Measurements from ENCODE around the gene OR1L1. TPM values are rescaled to one million over a fixed set of nuclear protein-coding genes. Genes with fewer than 3 reads are reported as not detected.

OR1L1 gene
- total and polyA plus RNA-seq, 9 of the 15 experiments (the other 6 are each of a cell fraction or from before 2014, with no cell fraction given), result not detected

DNA sequence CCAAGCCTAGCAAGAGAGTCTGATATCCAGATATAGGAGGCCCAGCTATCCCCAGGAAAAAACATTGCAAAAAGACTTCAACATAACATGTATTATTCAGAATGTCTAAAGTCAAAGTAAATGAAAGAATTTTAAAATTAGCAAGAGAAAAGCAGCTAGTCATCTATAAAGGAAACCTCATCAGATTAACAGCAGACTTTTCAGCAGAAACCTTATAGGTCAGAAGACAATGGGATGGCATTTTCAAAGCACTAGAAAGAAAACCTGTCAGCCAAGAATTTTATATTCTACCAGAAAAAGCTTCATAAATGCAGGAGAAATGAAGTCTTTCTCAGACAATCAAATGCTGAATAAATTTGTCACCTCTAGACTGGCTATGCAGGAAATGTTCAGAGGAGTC is 23.3 kb downstream of the OR1L1 start:
- CTCF ChIA-PET (ENCODE audit: low intra/inter-chr PET ratio), result no interaction called here
- no TSS peak for BruUV-seq (replicated peaks)
- intact Hi-C loops (cut with micrococcal nuclease), result no loop called here
- H3K36me3 ChIP-seq (ENCODE audit: control insufficient read depth, insufficient read depth, low read length), result no peaks in the 10 kb centered on the region
- no peaks in the 10 kb centered on the region for H3K79me2 ChIP-seq (ENCODE audit: control insufficient read depth, insufficient read depth, low read length)
- no peaks in the 10 kb centered on the region for H3K9me1 ChIP-seq (ENCODE audit: control insufficient read depth, insufficient read depth, low read length)
- H3K27ac ChIP-seq (ENCODE audit: extremely low read depth, low read depth, low read length), result no peak overlapping the region
- POLR2A ChIA-PET, result interaction anchor here (1.2 kb wide), 1 partner anchor 22 kb away, joined by 3 read pairs; no protein-coding TSS in a partner anchor
- DNase-seq (ENCODE audit: extremely low read depth in 1 of 4, low spot score in 3 of 4) (no peak), ATAC-seq (no peak), FAIRE-seq (no peak)
- H3K4me3 ChIP-seq, result no peak overlapping the region
- no peaks in the 10 kb centered on the region for H4K20me1 ChIP-seq (replicated peaks; ENCODE audit: control insufficient read depth, insufficient read depth, low read length)
- no peaks in the 10 kb centered on the region for H3K27me3 ChIP-seq (ENCODE audit: control insufficient read depth in 2 of 2, insufficient read depth in 2 of 2, low read length in 2 of 2)
- H3K9ac ChIP-seq (ENCODE audit: insufficient read depth in 1 of 2, low read depth in 2 of 2, low read length in 2 of 2), result no peak overlapping the region
- no peaks in the 10 kb centered on the region for H3K4me1 ChIP-seq (replicated peaks in 1 of 2; ENCODE audit: control insufficient read depth in 2 of 2, insufficient read depth in 2 of 2, low read length in 2 of 2)
- in situ Hi-C loops (cut with MboI), result no loop called here
- H2AFZ ChIP-seq (ENCODE audit: low read depth, low read length), result no peak overlapping the region
- H3K4me2 ChIP-seq (ENCODE audit: insufficient read depth, low read length), result no peak overlapping the region
- 0 out of 4 replicates have a peak, but pooled peaks of 1 of the 2 experiments have one; percentile 25 for TF ChIP-seq TRIM24 (IDR thresholded peaks at IDR 0.05)
- TF ChIP-seq BCOR (IDR thresholded peaks at IDR 0.05), result no peak
- TF ChIP-seq CBX5 (IDR thresholded peaks at IDR 0.05; ENCODE audit: borderline replicate concordance, low read depth), result peak; percentile 53; the same call in 1 of the 2 replicates
- no peak for TF ChIP-seq ZNF316 (IDR thresholded peaks at IDR 0.05)
- TF ChIP-seq, protein P1, sequence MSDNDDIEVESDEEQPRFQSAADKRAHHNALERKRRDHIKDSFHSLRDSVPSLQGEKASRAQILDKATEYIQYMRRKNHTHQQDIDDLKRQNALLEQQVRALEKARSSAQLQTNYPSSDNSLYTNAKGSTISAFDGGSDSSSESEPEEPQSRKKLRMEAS (CRISPR knock-in tag; IDR thresholded peaks at IDR 0.05), result no peak
- TF ChIP-seq ZNF766 (CRISPR knock-in tag; conservative IDR thresholded peaks at IDR 0.05), result 0 out of 2 replicates have a peak, but pooled peaks have one; percentile 62
- TF ChIP-seq TRIM28 (IDR thresholded peaks at IDR 0.05), result peak; percentile 54; the same call in 1 of the 2 replicates
- TF ChIP-seq SAP30 (IDR thresholded peaks at IDR 0.05; ENCODE audit: borderline replicate concordance, insufficient read depth, low read depth, low read length, poor library complexity, severe bottlenecking), result no peak
- no peak for TF ChIP-seq TAF9B (IDR thresholded peaks at IDR 0.05; ENCODE audit: partially characterized antibody)
- TF ChIP-seq CBX1 (IDR thresholded peaks at IDR 0.05; ENCODE audit: low read depth), result no peak
- no peak for TF ChIP-seq ZNF232 (CRISPR knock-in tag; IDR thresholded peaks at IDR 0.05)
- TF ChIP-seq ZBTB8A (IDR thresholded peaks at IDR 0.05; ENCODE audit: partially characterized antibody), result no peak
- TF ChIP-seq, protein P2, sequence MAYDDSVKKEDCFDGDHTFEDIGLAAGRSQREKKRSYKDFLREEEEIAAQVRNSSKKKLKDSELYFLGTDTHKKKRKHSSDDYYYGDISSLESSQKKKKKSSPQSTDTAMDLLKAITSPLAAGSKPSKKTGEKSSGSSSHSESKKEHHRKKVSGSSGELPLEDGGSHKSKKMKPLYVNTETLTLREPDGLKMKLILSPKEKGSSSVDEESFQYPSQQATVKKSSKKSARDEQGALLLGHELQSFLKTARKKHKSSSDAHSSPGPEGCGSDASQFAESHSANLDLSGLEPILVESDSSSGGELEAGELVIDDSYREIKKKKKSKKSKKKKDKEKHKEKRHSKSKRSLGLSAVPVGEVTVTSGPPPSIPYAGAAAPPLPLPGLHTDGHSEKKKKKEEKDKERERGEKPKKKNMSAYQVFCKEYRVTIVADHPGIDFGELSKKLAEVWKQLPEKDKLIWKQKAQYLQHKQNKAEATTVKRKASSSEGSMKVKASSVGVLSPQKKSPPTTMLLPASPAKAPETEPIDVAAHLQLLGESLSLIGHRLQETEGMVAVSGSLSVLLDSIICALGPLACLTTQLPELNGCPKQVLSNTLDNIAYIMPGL (CRISPR knock-in tag; IDR thresholded peaks at IDR 0.05), result no peak
- TF ChIP-seq MAFK (IDR thresholded peaks at IDR 0.05; ENCODE audit: low read length), result no peak
- no peak for TF ChIP-seq ZNF780A (CRISPR knock-in tag; IDR thresholded peaks at IDR 0.05)
- TF ChIP-seq CXXC5 (CRISPR knock-in tag; IDR thresholded peaks at IDR 0.05), result no peak
- TF ChIP-seq RFX7 (CRISPR knock-in tag; IDR thresholded peaks at IDR 0.05), result no peak
- TF ChIP-seq GATAD2B (IDR thresholded peaks at IDR 0.05; ENCODE audit: borderline replicate concordance), result no peak
- no peaks in the 10 kb centered on the region for H3K9me3 ChIP-seq (replicated peaks; ENCODE audit: control insufficient read depth, insufficient read depth, low read depth, low read length)
